AG04450 (cell line): ENCODE data around the gene TNFAIP2. TPM values are rescaled to one million over a fixed set of nuclear protein-coding genes. Genes with fewer than 3 reads are reported as not detected.
A peak's percentile ranks its signal among the peaks of the same experiment; 100 is the strongest.

Experiments used
- CTCF ChIA-PET: fragments of 300-600, 350-600 bp; formaldehyde crosslinking; extraction: SDS; loops from one replicate; lab custom pipeline; 2022; ENCODE audit warnings: antibody characterized with exemption, inconsistent platforms; lab: Charles Lee
- POLR2A ChIA-PET: fragments of 350-600 bp; formaldehyde crosslinking; extraction: SDS; loops from one replicate; lab custom pipeline; 2021; ENCODE audit warnings: antibody characterized with exemption, inconsistent platforms; lab: Yijun Ruan, JAX
- DNase-seq: peaks from one replicate; pipeline ENCODE4 v3.0.0-alpha.2; 2011; ENCODE audit warnings: low read depth, low spot score
- H3K27ac ChIP-seq: one replicate; pipeline ENCODE4 v1.5.1; 2012; ENCODE audit warnings: low read depth, low read length, control low read depth
- H3K27me3 ChIP-seq: one replicate; pipeline ENCODE4 v1.6.0; 2012; ENCODE audit warnings: low read length; ENCODE audit not compliant: control insufficient read depth, insufficient read depth
- H3K4me3 ChIP-seq: 2 replicates; pipeline ENCODE4 v1.5.1; 2011; ENCODE audit warnings: mild to moderate bottlenecking, low read depth, low read length, control low read depth
- H3K9me3 ChIP-seq: 2 replicates; pipeline ENCODE4 v1.5.1; 2012; ENCODE audit warnings: low read length; ENCODE audit not compliant: control insufficient read depth, insufficient read depth
- CTCF ChIP-seq: IDR thresholded peaks from 2 replicates; pipeline ENCODE4 v1.5.1; 2011; ENCODE audit warnings: low read depth, low read length, control low read depth, inconsistent platforms
- polyA plus RNA-seq: library from polyadenylated mRNA; depleted of rRNA; stranded (reverse); fragments of >200 nt; gene quantifications from 2 replicates; pipeline ENCODE4 v1.2.3, GENCODE V29; 2011

Gene TNFAIP2
- polyA plus RNA-seq, 1 experiment = 15.3 TPM

GRCh38 chr14:103124501-103125001 lies 1.3 kb downstream of the TNFAIP2 start:
- Histone ChIP-seq H3K27ac (no peak overlapping the region), H3K27me3 (peaks cover 14% of the 10 kb centered on the region), H3K4me3 (no peak overlapping the region; the same call in 1 of the 2 replicates), H3K9me3 (no peaks in the 10 kb centered on the region; the same call in 1 of the 2 replicates)
- no peak for TF ChIP-seq CTCF
- POLR2A ChIA-PET = no interaction called here
- DNase-seq = no peak
- CTCF ChIA-PET = interaction anchor here (1.5 to 3.0 kb wide), 2 partner anchors 12 to 19 kb away, joined by 3 to 8 read pairs; no protein-coding TSS in a partner anchor

GRCh38 chr14:103125098-103126070 lies 2.1 kb downstream of the TNFAIP2 start:
- no peak for DNase-seq
- H3K4me3 ChIP-seq = no peak overlapping the region
- no peak for TF ChIP-seq CTCF
- H3K27me3 ChIP-seq = peaks cover 14% of the 10 kb centered on the region
- CTCF ChIA-PET = interaction anchor here (3.0 to 3.1 kb wide), 2 partner anchors 11 to 20 kb away, joined by 8 to 12 read pairs; no protein-coding TSS in a partner anchor
- no peak overlapping the region for H3K27ac ChIP-seq
- POLR2A ChIA-PET = no interaction called here
- H3K9me3 ChIP-seq = no peaks in the 10 kb centered on the region; the same call in 1 of the 2 replicates

- ChIA-PET CTCF (interaction anchor here (0.7 to 3.1 kb wide), 3 partner anchors 10 to 21 kb away, joined by 3 to 12 read pairs (median 8); no protein-coding TSS in a partner anchor), POLR2A (interaction anchor here (0.9 kb wide), 1 partner anchor 402 kb away, joined by 3 read pairs; no protein-coding TSS in a partner anchor)
- H3K27ac ChIP-seq = no peak overlapping the region
- no peak for DNase-seq
- no peak for TF ChIP-seq CTCF
- H3K4me3 ChIP-seq = peak overlapping the region; percentile 34
- H3K9me3 ChIP-seq = no peaks in the 10 kb centered on the region; the same call in 1 of the 2 replicates
- peaks cover 14% of the 10 kb centered on the region for H3K27me3 ChIP-seq
These were observed 3.0 kb downstream of the TNFAIP2 start for GRCh38 chr14:103126088-103126872.

- Histone ChIP-seq H3K27ac (no peak overlapping the region), H3K27me3 (peaks cover 14% of the 10 kb centered on the region), H3K9me3 (no peaks in the 10 kb centered on the region; the same call in 1 of the 2 replicates), H3K4me3 (peak overlapping the region; percentile 34)
- TF ChIP-seq CTCF = no peak
- no peak for DNase-seq
- ChIA-PET POLR2A (interaction anchor here (0.9 kb wide), 1 partner anchor 401 kb away, joined by 3 read pairs; no protein-coding TSS in a partner anchor), CTCF (interaction anchor here (0.7 to 3.1 kb wide), 5 partner anchors 9 to 141 kb away, joined by 3 to 12 read pairs (median 3); no protein-coding TSS in a partner anchor)
These were observed 3.6 kb downstream of the TNFAIP2 start for GRCh38 chr14:103126873-103127304.
